Renal cortex interstitium (tissue), 15 donors: ENCODE measurements around the gene ZNF254. TPM values are rescaled to one million over a fixed set of nuclear protein-coding genes. Genes with fewer than 3 reads are reported as not detected.
"Not testable (repeated sequence)": the region's sequence is repeated elsewhere in the genome, so short reads cannot be mapped to it uniquely, and the experiment has no call there.

Experiments used
- DNase-seq, 11 donors: peaks; one replicate each; pipeline ENCODE4 v3.0.0-alpha.2; 2013; ENCODE audit warnings: low read depth in 9 of 11, low spot score in 4 of 11; ENCODE audit errors: extremely low read depth in 1 of 11
- long read RNA-seq, 16 experiments: transcript quantifications; one replicate each; lab custom pipeline, GENCODE V29; 2026
- polyA plus RNA-seq, 3 donors: library from polyadenylated mRNA; unstranded; fragments of 120-200 nt; gene quantifications; one replicate each; pipeline ENCODE4 v1.2.1, GENCODE V29; 2013; ENCODE audit not compliant: insufficient read length in 3 of 3

ZNF254 gene
- 10 to 100 TPM; 29.0 to 35.0 (median 32.2) TPM for polyA plus RNA-seq
- long read RNA-seq, donor 1, partial matches to known transcripts: 0 of 9 reads
- long read RNA-seq, donor 1, other reads (novel, unspliced or antisense): 0 of 9 reads
- long read RNA-seq, donor 2, transcript ZNF254-202 (4 exons, 3,967 nt): major isoform, 10 of 23 reads
- long read RNA-seq, donor 2, partial matches to known transcripts: 8 of 23 reads
- long read RNA-seq, donor 2, other reads (novel, unspliced or antisense): 0 of 23 reads
- long read RNA-seq, donor 3, full-length matches to known transcripts: 18 of 47 reads
- long read RNA-seq, donor 3, partial matches to known transcripts: 29 of 47 reads
- long read RNA-seq, donor 3, other reads (novel, unspliced or antisense): 0 of 47 reads
- long read RNA-seq, donor 4, full-length matches to known transcripts: 8 of 8 reads
- long read RNA-seq, donor 4, partial matches to known transcripts: 0 of 8 reads
- long read RNA-seq, donor 4, other reads (novel, unspliced or antisense): 0 of 8 reads
- long read RNA-seq, donor 5, full-length matches to known transcripts: 12 of 12 reads
- long read RNA-seq, donor 5, partial matches to known transcripts: 0 of 12 reads
- long read RNA-seq, donor 5, other reads (novel, unspliced or antisense): 0 of 12 reads
- long read RNA-seq, donor 6, full-length matches to known transcripts: 9 of 20 reads
- long read RNA-seq, donor 6, partial matches to known transcripts: 11 of 20 reads
- long read RNA-seq, donor 6, other reads (novel, unspliced or antisense): 0 of 20 reads
- long read RNA-seq, donor 7, transcript ZNF254-202 (4 exons, 3,967 nt): major isoform, 7 of 28 reads
- long read RNA-seq, donor 7, partial matches to known transcripts: 7 of 28 reads
- long read RNA-seq, donor 7, other reads (novel, unspliced or antisense): 8 of 28 reads
- long read RNA-seq, donor 8, transcript ZNF254-202 (4 exons, 3,967 nt): major isoform, 16 of 20 reads
- long read RNA-seq, donor 8, partial matches to known transcripts: 0 of 20 reads
- long read RNA-seq, donor 8, other reads (novel, unspliced or antisense): 0 of 20 reads
- long read RNA-seq, donor 9, full-length matches to known transcripts: 9 of 9 reads
- long read RNA-seq, donor 9, partial matches to known transcripts: 0 of 9 reads
- long read RNA-seq, donor 9, other reads (novel, unspliced or antisense): 0 of 9 reads
- long read RNA-seq, donor 10, partial matches to known transcripts: 0 of 7 reads
- long read RNA-seq, donor 10, other reads (novel, unspliced or antisense): 0 of 7 reads
- long read RNA-seq, donor 11, partial matches to known transcripts: 0 of 3 reads
- long read RNA-seq, donor 11, other reads (novel, unspliced or antisense): 0 of 3 reads
- long read RNA-seq, donor 12, partial matches to known transcripts: 0 of 8 reads
- long read RNA-seq, donor 12, other reads (novel, unspliced or antisense): 0 of 8 reads
- long read RNA-seq, donor 13, full-length matches to known transcripts: 20 of 34 reads
- long read RNA-seq, donor 13, partial matches to known transcripts: 0 of 34 reads
- long read RNA-seq, donor 13, other reads (novel, unspliced or antisense): 14 of 34 reads
- long read RNA-seq, donor 14, full-length matches to known transcripts: 14 of 14 reads
- long read RNA-seq, donor 14, partial matches to known transcripts: 0 of 14 reads
- long read RNA-seq, donor 14, other reads (novel, unspliced or antisense): 0 of 14 reads
- long read RNA-seq, donor 15, partial matches to known transcripts: 0 of 2 reads
- long read RNA-seq, donor 15, other reads (novel, unspliced or antisense): 0 of 2 reads
- long read RNA-seq, donor 16, transcript ZNF254-202 (4 exons, 3,967 nt): major isoform, 11 of 14 reads
- long read RNA-seq, donor 16, partial matches to known transcripts: 0 of 14 reads
- long read RNA-seq, donor 16, other reads (novel, unspliced or antisense): 0 of 14 reads

GRCh38 chr19:24086974-24087595 is at the start of gene ZNF254:
ZNF254 (plus strand) TSS chr19:24087187; CDS start chr19:24087308, 121 bp downstream.
- peak; percentile 86 to 98 (median 93) for DNase-seq

GRCh38 chr19:24040621-24041020 is 46.4 kb upstream of the ZNF254 start:
- DNase-seq: no peak

- not testable (repeated sequence) for DNase-seq
Measured at GRCh38 chr19:24041326-24041725, 45.7 kb upstream of the ZNF254 start.

- no peak for DNase-seq
Measured at GRCh38 chr19:24046550-24046949, 40.4 kb upstream of the ZNF254 start.

GRCh38 chr19:24048261-24048660 is 38.7 kb upstream of the ZNF254 start:
- DNase-seq: no peak

- no peak for DNase-seq
Measured at GRCh38 chr19:24049537-24049936, 37.5 kb upstream of the ZNF254 start.

- no peak for DNase-seq
Measured at GRCh38 chr19:24051516-24051915, 35.5 kb upstream of the ZNF254 start.

GRCh38 chr19:24052811-24053210 is 34.2 kb upstream of the ZNF254 start:
- DNase-seq: no peak

- no peak for DNase-seq
Measured at GRCh38 chr19:24053601-24054000, 33.4 kb upstream of the ZNF254 start.

GRCh38 chr19:24054044-24054935 is 32.7 kb upstream of the ZNF254 start:
- no peak for DNase-seq

GRCh38 chr19:24055548-24055947 is 31.4 kb upstream of the ZNF254 start:
- DNase-seq: no peak

GRCh38 chr19:24057144-24057543 is 29.8 kb upstream of the ZNF254 start:
- DNase-seq: no peak

- no peak for DNase-seq
Measured at GRCh38 chr19:24059563-24060295, 27.3 kb upstream of the ZNF254 start.

GRCh38 chr19:24060687-24061356 is 26.2 kb upstream of the ZNF254 start:
- no peak for DNase-seq

- DNase-seq: no peak
Measured at GRCh38 chr19:24062190-24062589, 24.8 kb upstream of the ZNF254 start.
